Progenitor cell of endocrine pancreas (in vitro differentiated cells): ENCODE measurements around the gene SREBF2. TPM values are rescaled to one million over a fixed set of nuclear protein-coding genes. Genes with fewer than 3 reads are reported as not detected.
"Not testable (repeated sequence)": the region's sequence is repeated elsewhere in the genome, so short reads cannot be mapped to it uniquely, and the experiment has no call there.

Source experiments
- DNase-seq: peaks from one replicate; pipeline ENCODE4 v3.0.0; 2021; ENCODE audit warnings: low spot score; ENCODE audit not compliant: unreplicated experiment
- H3K27ac Mint-ChIP-seq: 2 replicates; pipeline ENCODE4 v1.8.0; 2021; ENCODE audit warnings: mild to moderate bottlenecking, moderate library complexity, mixed read lengths
- H3K27me3 Mint-ChIP-seq: 2 replicates; pipeline ENCODE4 v1.8.0; 2021; ENCODE audit warnings: mixed read lengths
- H3K36me3 Mint-ChIP-seq: 2 replicates; pipeline ENCODE4 v1.8.0; 2022; ENCODE audit warnings: mixed read lengths; ENCODE audit not compliant: insufficient read depth
- H3K4me1 Mint-ChIP-seq: 2 replicates; pipeline ENCODE4 v1.8.0; 2021; ENCODE audit warnings: low read depth, mixed read lengths
- H3K4me3 Mint-ChIP-seq: 2 replicates; pipeline ENCODE4 v1.8.0; 2021; ENCODE audit warnings: low read depth, mild to moderate bottlenecking, moderate library complexity, mixed read lengths
- H3K9me3 Mint-ChIP-seq: 2 replicates; pipeline ENCODE4 v1.8.0; 2021; ENCODE audit warnings: low read depth, mixed read lengths
- CTCF ChIP-seq: fragments of 200-600 bp; sonication (generic); IDR thresholded peaks from one replicate; pipeline ENCODE4 v1.5.0; 2021; ENCODE audit warnings: antibody characterized with exemption, mild to moderate bottlenecking; ENCODE audit not compliant: unreplicated experiment
- total RNA-seq: library from RNA; stranded (reverse); gene quantifications from 2 replicates; pipeline ENCODE4 v1.2.1, GENCODE V29; 2021

The SREBF2 gene
- total RNA-seq, 1 donor from 2014 or later: 156 TPM

- Mint-ChIP-seq H3K27me3 (no peaks in the 10 kb centered on the region), H3K4me1 (peaks cover 24% of the 10 kb centered on the region), H3K9me3 (no peaks in the 10 kb centered on the region), H3K27ac (peak overlapping the region; percentile 98), H3K4me3 (peak overlapping the region; percentile 85), H3K36me3 (peaks cover 12% of the 10 kb centered on the region)
- TF ChIP-seq CTCF: no peak
- DNase-seq: no peak
Measured at GRCh38 chr22:41831828-41832552, 915 bp upstream of the SREBF2 start.

- Mint-ChIP-seq H3K4me3 (peak overlapping the region; percentile 98), H3K36me3 (peaks cover 14% of the 10 kb centered on the region), H3K4me1 (peaks cover 22% of the 10 kb centered on the region), H3K27ac (peak overlapping the region; percentile 96), H3K27me3 (no peaks in the 10 kb centered on the region), H3K9me3 (no peaks in the 10 kb centered on the region)
- TF ChIP-seq CTCF: no peak
- DNase-seq: peak; percentile 35
Measured at GRCh38 chr22:41833369-41834004, 582 bp downstream of the SREBF2 start.

- H3K36me3 Mint-ChIP-seq: peaks cover 18% of the 10 kb centered on the region
- peak overlapping the region; percentile 98 for H3K4me3 Mint-ChIP-seq
- peak overlapping the region; percentile 96 for H3K27ac Mint-ChIP-seq
- no peak for TF ChIP-seq CTCF
- peaks cover 24% of the 10 kb centered on the region for H3K4me1 Mint-ChIP-seq
- H3K27me3 Mint-ChIP-seq: no peaks in the 10 kb centered on the region
- no peaks in the 10 kb centered on the region for H3K9me3 Mint-ChIP-seq
- DNase-seq: no peak
Measured at GRCh38 chr22:41834005-41834944, 1.4 kb downstream of the SREBF2 start.

GRCh38 chr22:41835462-41835861 is 2.6 kb downstream of the SREBF2 start:
- H3K9me3 Mint-ChIP-seq, DNase-seq, H3K27me3 Mint-ChIP-seq, H3K27ac Mint-ChIP-seq: not testable (repeated sequence)
- H3K4me1 Mint-ChIP-seq: peaks cover 27% of the 10 kb centered on the region
- peak overlapping the region; percentile 40 for H3K4me3 Mint-ChIP-seq
- H3K36me3 Mint-ChIP-seq: peaks cover 22% of the 10 kb centered on the region

- Mint-ChIP-seq H3K27ac (peak overlapping the region; percentile 71), H3K4me1 (peaks cover 37% of the 10 kb centered on the region), H3K27me3 (no peaks in the 10 kb centered on the region), H3K36me3 (peaks cover 22% of the 10 kb centered on the region), H3K4me3 (no peak overlapping the region), H3K9me3 (no peaks in the 10 kb centered on the region)
- TF ChIP-seq CTCF: no peak
- DNase-seq: no peak
Measured at GRCh38 chr22:41836551-41836950, 3.6 kb downstream of the SREBF2 start.
